SK-MEL-5 (cell line): ENCODE results near the gene MYO1D. TPM values are rescaled to one million over a fixed set of nuclear protein-coding genes. Genes with fewer than 3 reads are reported as not detected.
"Not testable (repeated sequence)": the region's sequence is repeated elsewhere in the genome, so short reads cannot be mapped to it uniquely, and the experiment has no call there.

Source experiments
- DNase-seq: peaks from one replicate; pipeline ENCODE4 v3.0.0-alpha.2; 2016; ENCODE audit warnings: low read depth, low spot score
- in situ Hi-C: cut with HindIII; loops from 2 replicates; pipeline ENCODE4 v1.10.0; 2016; ENCODE audit warnings: low sequenced_read_pairs, high pct_unique_total_duplicates, low pct_unique_long_range_greater_than_20kb
- total RNA-seq: library from RNA; depleted of rRNA; stranded (reverse); fragments of >200 nt; shearing (Covaris generic); gene quantifications from 2 replicates; pipeline ENCODE4 v1.2.3, GENCODE V29; 2014

Gene MYO1D
- total RNA-seq, 1 experiment from 2014 or later = 44.5 TPM

GRCh38 chr17:32773856-32774694, 102.8 kb downstream of the MYO1D start:
- in situ Hi-C loops = no loop called here
- no peak for DNase-seq

GRCh38 chr17:32772453-32773025, 104.4 kb downstream of the MYO1D start:
- DNase-seq = no peak
- in situ Hi-C loops = no loop called here

GRCh38 chr17:32771396-32771795, 105.5 kb downstream of the MYO1D start:
- in situ Hi-C loops = no loop called here
- DNase-seq = peak; percentile 93

GRCh38 chr17:32769846-32770245, 107.1 kb downstream of the MYO1D start:
- peak; percentile 74 for DNase-seq
- in situ Hi-C loops = no loop called here

DNA sequence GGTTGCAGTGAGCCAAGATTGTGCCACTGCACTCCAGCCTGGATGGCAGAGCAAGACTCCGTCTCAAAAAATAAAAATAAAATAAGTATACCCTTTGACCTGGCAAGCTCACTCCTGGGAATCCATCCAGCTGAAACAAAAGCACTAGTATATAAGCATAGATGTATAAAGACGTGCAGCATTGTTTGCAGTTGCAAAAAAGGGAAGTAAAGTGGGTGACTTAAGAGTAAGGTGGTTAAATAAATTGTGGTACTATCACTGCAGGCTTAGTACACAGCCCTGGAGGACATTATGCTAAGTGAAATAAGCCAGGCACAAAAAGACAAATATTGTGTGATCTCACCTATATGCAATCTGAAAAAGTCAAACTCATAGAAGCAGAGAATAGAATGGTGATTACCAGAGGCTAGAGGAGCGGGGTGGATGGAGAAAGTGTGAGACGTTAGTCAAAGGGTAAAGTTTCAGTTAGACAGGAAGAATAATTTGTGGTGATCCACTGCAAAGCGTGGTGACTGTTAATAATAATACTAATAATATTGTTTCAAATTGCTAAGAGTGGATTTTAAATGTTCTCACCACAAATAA, 113.0 kb downstream of the MYO1D start:
- no peak for DNase-seq
- in situ Hi-C loops = no loop called here

DNA sequence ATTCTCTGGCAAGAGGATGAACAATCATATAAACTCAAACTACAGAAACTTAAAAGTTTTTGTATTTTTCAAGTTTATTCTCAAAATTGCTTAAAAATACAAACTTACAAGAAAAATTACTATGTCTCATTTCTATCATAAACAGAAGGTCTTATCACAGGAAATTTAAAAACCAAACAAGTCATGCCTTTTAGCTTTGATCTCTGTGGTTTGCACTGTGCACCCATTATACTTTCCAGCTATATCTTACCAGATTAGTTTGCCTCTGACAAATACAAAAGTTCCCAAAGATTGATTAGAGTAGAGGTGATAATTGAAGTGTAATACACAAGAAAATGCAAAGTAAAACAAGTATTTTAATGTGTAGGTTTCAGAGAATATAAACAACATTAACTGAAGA, 117.4 kb downstream of the MYO1D start:
- in situ Hi-C loops = no loop called here

DNA sequence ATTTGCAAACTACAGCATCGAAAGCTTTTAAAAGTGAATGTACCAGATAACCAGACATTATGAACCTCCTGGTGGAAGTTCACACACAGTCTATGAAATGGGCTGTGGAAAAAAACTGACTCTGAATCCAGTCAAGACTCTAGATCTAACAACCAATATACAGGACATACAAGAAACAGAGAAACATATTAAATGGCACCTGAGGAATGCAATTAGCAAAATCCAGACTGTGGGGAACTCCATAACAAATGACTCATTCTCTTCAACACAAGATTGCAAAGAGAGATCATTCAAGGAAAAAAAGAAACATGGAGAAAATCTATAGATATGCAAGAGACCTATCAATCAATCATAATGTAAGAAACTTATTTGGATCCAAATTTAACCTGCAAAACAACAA, 119.0 kb downstream of the MYO1D start:
- no peak for DNase-seq
- in situ Hi-C loops = no loop called here

More for the DNA sequence above, 117.4 kb downstream of the MYO1D start:
- DNase-seq = no peak

DNA sequence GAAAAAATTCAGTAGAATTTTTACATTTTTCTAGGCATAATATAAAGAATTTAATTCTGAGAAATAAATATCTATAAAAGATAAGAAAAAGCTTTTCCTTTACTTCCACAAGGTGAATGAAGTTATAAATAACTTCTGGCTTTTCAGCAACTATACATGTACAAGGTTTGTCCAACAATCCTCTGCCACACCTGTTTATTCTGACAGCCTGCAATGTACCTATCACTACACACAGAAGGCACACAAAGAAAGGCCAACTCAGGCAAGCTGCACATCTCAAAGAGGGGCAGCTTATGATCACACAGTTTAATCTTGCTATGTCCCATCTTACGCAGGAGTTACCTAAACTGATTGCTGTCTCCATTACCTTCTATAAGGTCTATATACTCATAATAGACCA, 120.2 kb downstream of the MYO1D start:
- DNase-seq = no peak
- in situ Hi-C loops = no loop called here

DNA sequence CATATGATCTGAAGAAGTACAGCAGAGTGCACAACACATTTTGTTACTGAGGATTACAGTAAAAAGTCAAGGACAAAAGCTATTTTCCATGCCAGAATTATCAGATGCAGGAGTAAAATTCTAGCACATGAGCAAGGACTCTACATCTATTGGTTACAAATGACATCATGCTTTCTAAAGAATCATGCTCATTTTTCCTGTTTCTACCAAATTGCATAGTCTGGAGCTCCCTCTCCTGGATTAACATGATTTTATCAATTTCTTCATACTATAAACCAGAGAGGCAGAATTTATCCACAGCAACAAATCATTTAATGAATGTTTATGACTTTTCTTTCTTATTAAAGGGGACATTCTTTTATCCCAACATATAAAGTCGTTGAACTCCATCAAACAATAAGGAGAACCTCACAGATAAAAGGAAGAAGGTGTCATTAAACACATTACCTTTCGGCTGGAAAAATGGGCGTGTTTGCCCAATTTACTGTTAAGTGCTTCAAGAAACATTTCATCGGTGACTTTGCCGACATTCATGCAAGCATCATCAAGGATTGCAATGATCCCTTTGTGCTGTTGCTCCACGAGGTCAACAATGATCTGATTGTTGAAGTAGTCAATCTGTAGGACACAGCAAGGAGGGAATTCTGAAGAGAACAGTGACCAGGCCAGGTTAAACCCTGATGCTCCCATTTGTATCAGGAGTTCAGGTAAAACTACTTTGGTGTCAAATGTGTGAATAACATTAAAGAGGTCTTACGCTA, 121.7 kb downstream of the MYO1D start:
- peak; percentile 90 for DNase-seq
- in situ Hi-C loops = no loop called here

- in situ Hi-C loops = no loop called here
- DNase-seq = no peak
Observed at GRCh38 chr17:32752934-32753333, 124.0 kb downstream of the MYO1D start.

DNA sequence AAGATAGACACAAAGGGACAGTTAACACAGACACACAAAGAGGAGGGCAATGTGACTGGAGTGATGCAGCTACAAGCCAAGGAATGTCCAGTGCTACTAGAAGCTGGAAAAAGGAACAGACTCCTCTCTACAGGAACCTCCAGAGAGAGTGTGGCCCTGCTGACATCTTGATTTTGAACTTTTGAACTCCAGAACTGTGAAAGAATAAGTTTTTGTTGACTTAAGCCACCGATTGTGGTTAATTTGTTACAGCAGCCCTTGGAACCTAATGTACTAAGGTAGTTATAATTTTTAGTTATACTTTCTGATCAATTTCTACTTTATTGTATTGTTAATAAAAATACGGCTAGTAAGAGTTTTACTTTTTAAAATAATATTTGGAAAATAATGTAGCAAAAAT, 129.1 kb downstream of the MYO1D start:
- in situ Hi-C loops = no loop called here
- DNase-seq = no peak

GRCh38 chr17:32746698-32747097, 130.2 kb downstream of the MYO1D start:
- in situ Hi-C loops = no loop called here
- DNase-seq = no peak

- in situ Hi-C loops = no loop called here
Observed at GRCh38 chr17:32746280-32746679, 130.6 kb downstream of the MYO1D start.

GRCh38 chr17:32742681-32743538, 134.0 kb downstream of the MYO1D start:
- DNase-seq = peak; percentile 76
- in situ Hi-C loops = no loop called here

More at GRCh38 chr17:32746280-32746679, 130.6 kb downstream of the MYO1D start:
- DNase-seq = no peak

DNA sequence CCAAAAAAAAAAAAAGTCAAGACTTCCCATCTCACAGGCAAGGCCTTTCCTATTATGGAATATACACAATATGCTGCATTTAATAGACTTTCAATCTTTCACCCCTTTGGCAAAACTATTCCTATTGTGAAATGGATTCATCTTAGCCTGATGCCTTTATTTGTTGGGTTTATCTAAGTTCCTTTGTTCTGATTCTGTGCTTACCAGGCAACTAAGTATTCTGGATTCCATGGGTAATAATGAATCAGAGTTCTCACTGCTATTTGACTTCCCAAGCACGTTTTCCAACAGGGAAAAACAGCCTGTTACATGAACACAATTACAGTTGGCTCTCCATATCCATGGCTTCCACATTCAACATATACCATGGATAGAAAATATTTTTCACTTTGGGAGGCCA, 135.5 kb downstream of the MYO1D start:
- in situ Hi-C loops = no loop called here
- no peak for DNase-seq

DNA sequence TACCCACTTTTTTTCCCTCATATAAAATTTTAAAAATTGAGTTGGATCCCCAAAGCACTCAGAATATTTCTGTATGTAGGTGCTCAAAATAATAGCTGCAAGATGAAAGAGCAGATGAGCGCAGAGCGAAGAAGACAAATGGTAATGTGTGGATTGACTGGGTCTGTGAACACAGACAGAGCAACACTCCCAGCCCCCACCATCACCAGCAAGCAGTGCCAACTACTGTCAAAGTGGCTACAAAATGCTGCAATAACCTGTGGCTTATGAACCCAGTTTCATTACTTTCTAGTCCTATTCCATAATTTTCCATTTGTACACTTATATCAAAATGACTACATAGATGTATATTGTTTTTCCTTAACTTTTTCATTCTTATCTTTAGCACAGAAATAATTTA, 137.2 kb downstream of the MYO1D start:
- in situ Hi-C loops = no loop called here
- no peak for DNase-seq

GRCh38 chr17:32739151-32739550, 137.8 kb downstream of the MYO1D start:
- DNase-seq, in situ Hi-C loops: not testable (repeated sequence)
